DMS153 treated with DMSO at 0.1 percent for 48 hours (cell line): Measurements from ENCODE around the gene PLAC1.

Source experiments
- DNase-seq: peaks from one replicate; lab custom pipeline; 2025; ENCODE audit not compliant: unreplicated experiment; lab: John Stamatoyannopoulos, UW

PLAC1 gene

DNA sequence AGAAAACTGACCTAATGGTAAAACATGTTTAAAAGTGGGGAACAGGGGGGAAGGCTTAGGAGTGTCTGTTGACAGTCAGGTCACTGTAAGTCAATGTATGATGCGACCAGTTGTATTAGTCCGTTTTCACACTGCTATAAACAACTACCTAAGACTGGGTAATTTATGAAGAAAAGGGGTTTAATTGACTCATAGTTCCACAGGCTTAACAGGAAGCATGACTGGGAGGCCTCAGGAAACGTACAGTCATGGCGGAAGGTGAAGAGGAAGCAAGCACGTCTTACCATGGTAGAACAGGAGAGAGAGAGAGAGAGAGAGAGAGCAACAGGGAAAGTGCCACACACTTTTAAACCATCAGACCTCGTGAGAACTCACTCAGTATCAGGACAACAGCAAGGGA, 13.0 kb upstream of the PLAC1 start:
- DNase-seq = no peak

GRCh38 chrX:134670134-134670924, 12.1 kb upstream of the PLAC1 start:
- DNase-seq = no peak

DNA sequence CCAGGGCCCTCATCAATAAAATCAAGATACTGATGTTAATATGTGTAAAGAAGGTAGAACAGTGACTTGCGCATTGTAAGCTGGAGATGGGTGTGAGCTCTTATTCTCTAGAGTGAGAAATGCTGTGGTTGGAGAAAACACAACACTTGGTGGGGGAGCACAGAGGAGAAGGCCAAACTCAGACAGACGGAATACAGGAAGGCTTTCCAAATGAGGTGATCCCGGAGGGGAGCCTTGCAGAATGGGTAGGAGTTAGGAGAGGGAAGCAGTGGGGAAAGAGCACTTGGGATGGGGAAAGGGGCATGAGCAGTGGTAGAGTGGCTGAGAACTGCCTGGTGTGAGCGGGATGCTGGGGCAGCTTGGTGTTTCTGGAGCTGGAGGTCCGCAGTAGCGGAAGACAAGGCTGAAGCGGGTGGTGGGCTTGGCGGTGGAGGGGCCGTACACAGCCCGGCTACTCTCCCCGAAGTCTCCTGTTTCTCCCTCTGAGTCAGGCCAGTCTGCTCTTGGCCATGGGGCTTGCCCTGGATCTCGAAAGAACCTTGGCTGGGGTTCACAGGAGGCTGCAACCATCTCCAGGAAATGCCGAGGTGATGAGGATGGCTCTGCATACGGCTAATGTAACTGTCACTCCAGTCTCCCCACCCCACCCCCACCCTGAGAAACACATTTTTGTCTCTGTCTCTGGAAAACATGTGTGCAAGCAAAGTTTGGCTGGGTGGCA, 11.3 kb upstream of the PLAC1 start:
- no peak for DNase-seq

DNA sequence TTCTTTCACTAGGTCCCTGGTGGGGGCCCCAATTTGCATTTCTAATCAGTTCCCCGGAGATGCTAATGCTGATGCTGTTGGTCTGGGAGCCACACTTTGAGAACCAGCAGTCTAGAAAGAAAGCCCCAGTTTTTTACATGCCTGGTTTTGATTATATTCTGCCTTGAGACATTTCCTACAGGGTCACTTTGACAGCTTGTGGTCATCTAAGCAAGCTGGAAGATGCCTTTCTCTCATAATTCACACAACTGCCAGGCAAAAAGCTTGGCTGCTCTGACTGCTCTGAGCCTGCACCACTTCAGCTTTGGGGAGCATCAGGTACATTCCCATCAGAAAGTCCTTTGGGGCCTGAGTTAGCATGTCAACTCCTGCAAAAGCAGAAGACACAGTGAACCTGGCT, 5.9 kb upstream of the PLAC1 start:
- no peak for DNase-seq

GRCh38 chrX:134661295-134661694, 3.0 kb upstream of the PLAC1 start:
- DNase-seq = no peak

DNA sequence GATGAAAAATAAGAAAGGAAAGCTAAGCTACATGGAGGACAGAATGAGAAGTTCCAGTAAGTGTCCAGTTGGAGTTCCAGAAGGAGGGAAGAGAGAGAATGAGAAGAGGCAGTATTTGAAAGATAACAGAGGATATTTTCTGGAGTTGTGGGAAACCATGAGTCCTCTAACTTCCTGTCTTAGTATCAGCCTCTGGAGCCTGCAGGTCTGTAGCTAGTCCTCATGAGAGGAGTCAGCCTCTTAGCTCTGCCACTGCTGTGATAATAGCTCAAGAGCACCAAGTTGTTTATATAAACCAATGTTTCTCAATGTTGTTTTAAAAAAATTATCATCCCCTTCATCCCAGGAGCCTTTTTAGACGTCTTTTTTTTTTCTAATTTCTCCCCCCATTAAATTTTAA, 2.4 kb upstream of the PLAC1 start:
- no peak for DNase-seq

DNA sequence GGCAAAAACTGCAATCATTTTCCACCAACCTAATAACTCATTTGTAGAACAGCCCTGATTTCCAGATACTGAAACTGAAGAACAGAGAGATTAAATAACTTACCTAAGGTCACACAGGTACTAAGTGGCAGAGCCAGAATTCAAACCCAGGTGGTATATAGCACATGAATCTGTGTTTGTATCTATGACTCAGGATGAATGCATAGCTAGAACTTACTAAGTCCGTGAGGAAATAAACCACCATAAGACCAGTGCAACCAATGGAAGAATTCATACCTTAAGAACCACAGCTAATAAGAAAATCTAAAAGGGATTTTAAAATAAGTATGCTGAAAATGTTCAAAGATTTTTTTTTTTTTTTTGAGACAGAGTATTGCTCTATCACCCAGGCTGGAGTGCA, 1.5 kb upstream of the PLAC1 start:
- no peak for DNase-seq

GRCh38 chrX:134658760-134659023, 421 bp upstream of the PLAC1 start:
- no peak for DNase-seq

DNA sequence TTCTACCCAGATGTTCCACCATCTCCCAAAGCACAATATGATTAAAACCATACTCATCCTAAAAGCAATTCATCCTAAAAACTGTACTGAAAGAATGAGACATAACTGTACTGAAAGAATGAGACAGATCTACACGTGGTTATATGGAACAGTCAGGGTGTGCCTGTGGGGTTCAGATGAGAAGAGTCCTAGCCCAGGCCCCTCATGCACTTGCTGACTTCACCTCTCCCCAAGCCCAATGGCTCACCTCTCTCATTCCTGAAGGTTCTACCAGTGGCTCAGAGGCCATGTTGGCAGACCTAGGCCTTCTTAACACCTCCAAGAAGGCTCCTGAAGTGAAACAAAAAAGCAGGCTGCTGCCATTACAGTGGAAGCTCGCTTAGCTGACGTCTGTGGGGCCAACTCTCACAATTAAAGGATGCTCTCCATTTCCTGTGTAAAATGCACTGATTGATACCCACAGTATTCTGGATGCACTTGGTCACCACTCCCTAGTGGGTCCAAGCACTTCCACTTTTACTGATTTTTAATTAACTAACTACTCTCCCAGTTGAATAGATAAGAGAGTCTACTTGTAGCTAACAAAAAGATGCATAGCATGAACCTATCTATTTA, 3.8 kb downstream of the PLAC1 start:
- DNase-seq = no peak

- no peak for DNase-seq
These were observed 4.4 kb downstream of the PLAC1 start for GRCh38 chrX:134653835-134654234.

GRCh38 chrX:134650701-134651100, 7.6 kb downstream of the PLAC1 start:
- DNase-seq = no peak

GRCh38 chrX:134649770-134650169, 8.5 kb downstream of the PLAC1 start:
- no peak for DNase-seq

DNA sequence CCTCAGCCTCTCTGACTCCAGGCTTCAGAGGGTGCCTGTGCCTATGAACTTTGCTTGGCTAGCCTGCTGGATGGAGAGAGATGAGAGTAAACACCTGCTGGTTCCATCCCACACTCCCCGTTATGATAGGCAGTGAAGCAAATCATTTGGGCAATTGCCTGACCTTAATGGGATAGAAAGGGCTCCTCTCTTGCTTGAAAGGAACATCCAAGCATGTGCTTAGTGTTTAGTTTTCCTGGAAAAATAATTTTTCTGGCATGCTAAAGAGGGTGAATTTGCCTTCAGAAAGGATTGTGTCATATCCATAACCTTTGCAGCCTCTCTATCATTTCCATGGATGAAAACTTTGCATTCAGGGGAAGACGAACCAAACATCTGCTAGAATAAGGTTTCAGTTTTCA, 10.8 kb downstream of the PLAC1 start:
- DNase-seq = no peak

DNA sequence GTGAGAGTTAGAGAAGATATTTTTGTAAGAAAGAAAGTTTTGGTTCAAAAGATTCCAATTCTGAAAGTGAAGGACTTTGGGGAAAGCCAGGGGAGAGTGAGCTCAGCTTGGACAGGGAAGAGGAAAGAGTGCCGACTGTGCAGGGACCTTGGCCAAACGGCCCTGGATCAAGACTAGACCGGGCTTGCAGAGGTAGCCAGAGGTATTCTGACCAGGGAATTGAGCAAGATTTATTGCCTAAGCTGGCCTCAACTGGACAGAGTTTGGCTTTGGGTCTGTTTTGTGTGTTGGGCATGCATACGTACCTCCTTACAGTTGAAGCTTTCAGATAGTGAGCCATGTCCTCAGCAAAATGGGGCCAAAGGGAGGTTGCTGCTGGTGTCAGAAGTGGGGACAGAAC, 11.6 kb downstream of the PLAC1 start:
- no peak for DNase-seq

DNA sequence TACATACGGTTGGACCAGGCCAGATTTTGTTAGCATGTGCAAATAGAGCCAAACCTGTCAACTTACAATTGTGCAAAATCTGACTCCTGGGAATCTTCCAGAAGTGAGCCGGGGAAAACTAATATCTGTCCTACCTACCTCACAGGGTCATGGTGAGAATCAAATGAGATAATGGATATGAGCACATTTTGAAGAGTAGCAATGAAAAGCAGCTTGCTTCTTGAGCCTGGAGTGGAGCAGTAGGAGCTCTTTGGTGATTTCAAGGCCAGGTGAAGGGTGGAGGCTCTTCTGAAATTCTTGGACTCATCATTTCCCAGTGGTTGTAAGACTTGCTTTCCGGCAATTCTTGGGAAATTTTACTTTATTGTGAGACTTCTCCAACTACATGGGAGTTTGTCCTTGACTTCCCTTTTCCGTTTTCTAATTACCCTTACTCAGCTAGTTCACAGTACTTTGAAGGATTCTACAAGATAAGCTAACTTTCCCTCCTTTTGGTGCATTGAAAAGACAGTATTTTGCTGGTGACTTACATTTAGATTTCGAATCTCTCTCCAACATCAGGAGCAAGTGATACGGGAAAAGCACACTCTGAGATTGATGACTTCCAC, 12.2 kb downstream of the PLAC1 start:
- DNase-seq = no peak

- no peak for DNase-seq
These were observed 15.9 kb downstream of the PLAC1 start for GRCh38 chrX:134642386-134642785.

DNA sequence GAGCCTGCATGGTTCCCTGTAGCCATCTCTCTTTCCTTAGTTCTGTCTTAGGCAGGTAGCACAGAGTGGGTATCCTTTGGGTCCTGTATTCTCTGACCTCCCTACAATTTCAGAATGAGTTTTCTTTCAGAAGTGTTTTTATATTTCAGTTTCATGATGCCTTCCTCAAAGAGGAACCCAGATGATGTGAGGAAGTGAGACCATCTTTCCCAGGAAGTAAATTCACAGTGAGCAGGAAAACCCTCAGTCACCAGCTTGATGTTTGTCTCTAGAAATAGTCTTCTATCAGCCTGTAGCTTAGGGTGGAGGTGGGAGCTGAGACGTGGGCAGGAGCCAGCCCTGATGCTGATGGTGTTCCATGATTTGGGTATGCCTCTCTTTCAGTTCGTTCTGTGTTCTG, 16.9 kb downstream of the PLAC1 start:
- DNase-seq = no peak

- no peak for DNase-seq
These were observed 17.4 kb downstream of the PLAC1 start for GRCh38 chrX:134640914-134641313.

DNA sequence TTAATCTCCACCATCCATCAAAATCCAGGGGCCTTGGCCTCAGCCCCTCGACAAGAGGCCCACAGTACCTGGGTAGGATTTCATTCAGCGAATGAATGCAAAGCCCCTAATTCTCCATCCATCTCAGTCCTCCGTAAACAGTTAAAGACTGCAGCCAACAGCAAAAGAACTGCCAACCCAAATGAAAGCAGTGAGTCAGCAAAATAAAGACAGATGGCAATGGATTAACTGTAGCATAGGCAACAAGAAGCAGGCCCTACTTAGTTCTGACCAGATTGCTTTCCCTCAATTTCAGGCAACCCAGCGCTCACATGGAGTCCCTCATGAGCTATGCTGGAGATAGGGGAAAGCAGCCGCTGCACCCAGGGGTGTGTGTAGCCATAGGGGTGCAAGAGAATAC, 21.4 kb downstream of the PLAC1 start:
- DNase-seq = no peak

GRCh38 chrX:134634691-134635090, 23.6 kb downstream of the PLAC1 start:
- DNase-seq = no peak

GRCh38 chrX:134633832-134634231, 24.4 kb downstream of the PLAC1 start:
- no peak for DNase-seq

GRCh38 chrX:134633394-134633793, 24.9 kb downstream of the PLAC1 start:
- no peak for DNase-seq
